Stomach smooth muscle (tissue), 2 donors: ENCODE results near the gene CLCF1.

ENCODE experiments used
- H3K27ac ChIP-seq: one replicate; pipeline ENCODE4 v1.7.0; 2013; ENCODE audit warnings: mild to moderate bottlenecking, low read length, inconsistent platforms
- H3K27me3 ChIP-seq, 2 donors: one replicate each; pipeline ENCODE4 v1.7.0; 2013; ENCODE audit warnings: low read length in 2 of 2; ENCODE audit not compliant: insufficient read depth in 2 of 2, control insufficient read depth in 1 of 2
- H3K36me3 ChIP-seq, 2 donors: one replicate each; pipeline ENCODE4 v1.7.0; 2013; ENCODE audit warnings: low read length in 2 of 2; ENCODE audit not compliant: control insufficient read depth in 2 of 2, insufficient read depth in 2 of 2
- H3K4me1 ChIP-seq: one replicate; pipeline ENCODE4 v1.7.0; 2013; ENCODE audit warnings: low read length; ENCODE audit not compliant: control insufficient read depth, insufficient read depth
- H3K4me3 ChIP-seq, 2 donors: one replicate each; pipeline ENCODE4 v1.7.0; 2013; ENCODE audit warnings: low read length in 2 of 2
- H3K9ac ChIP-seq, 2 donors: one replicate each; pipeline ENCODE4 v1.7.0; 2013; ENCODE audit warnings: low read length in 2 of 2, mild to moderate bottlenecking in 1 of 2
- H3K9me3 ChIP-seq, 2 donors: one replicate each; pipeline ENCODE4 v1.7.0; 2013; ENCODE audit warnings: low read length in 2 of 2; ENCODE audit not compliant: control insufficient read depth in 2 of 2
- donor health status: healthy.
- donor health status: Pancreatic carcinoma.

Gene CLCF1

DNA sequence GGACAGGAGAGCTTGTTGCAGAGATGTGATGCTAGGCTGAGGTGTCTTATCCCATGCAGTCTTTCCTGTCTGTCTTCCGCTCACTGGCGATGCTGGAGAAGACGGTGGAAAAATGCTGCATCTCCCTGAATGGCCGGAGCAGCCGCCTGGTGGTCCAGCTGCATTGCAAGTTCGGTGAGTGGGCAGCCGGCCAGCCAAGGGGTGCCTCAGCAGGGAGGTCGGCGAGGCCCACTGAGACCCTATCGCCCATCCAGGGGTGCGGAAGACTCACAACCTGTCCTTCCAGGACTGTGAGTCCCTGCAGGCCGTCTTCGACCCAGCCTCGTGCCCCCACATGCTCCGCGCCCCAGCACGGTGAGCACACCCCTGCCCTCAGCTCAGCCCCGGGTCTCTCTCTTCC lies 20.0 kb upstream of the CLCF1 start:
- H3K4me3 ChIP-seq, result no peak overlapping the region
- H3K4me1 ChIP-seq, result peaks cover 16% of the 10 kb centered on the region
- H3K27me3 ChIP-seq, result no peaks in the 10 kb centered on the region
- H3K9me3 ChIP-seq, result no peaks in the 10 kb centered on the region
- H3K36me3 ChIP-seq, result peaks cover 10 to 12% of the 10 kb centered on the region in 2 donors
- no peak overlapping the region for H3K27ac ChIP-seq
- no peak overlapping the region for H3K9ac ChIP-seq

DNA sequence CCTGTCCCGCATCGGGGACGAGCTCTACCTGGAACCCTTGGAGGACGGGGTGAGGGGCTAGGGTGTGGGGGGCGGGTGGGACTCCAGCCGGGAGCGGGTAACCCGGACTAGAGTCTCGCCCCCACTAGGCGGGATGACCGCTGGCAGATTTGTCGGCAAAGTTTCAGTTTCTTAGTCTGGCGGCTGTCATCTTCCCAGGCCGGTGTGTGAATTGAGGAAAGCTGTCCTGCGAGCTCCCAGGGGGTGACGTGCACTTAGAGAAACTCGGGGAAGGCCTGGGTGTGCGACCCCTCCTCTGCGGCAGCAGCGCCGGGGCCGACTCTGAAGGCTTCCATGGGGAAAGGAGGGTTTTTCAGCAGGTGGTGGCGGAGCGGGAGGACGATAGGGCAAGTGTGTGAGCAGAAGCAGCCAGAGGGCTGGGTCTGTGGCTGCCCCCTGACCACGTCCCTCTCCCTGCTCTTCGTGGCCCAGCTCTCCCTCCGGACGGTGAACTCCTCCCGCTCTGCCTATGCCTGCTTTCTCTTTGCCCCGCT lies 18.9 kb upstream of the CLCF1 start:
- H3K4me3 ChIP-seq, result peak overlapping the region; percentile 94 to 98
- peaks cover 16% of the 10 kb centered on the region for H3K4me1 ChIP-seq
- H3K9ac ChIP-seq, result peak overlapping the region; percentile 73 to 88
- peaks cover 0 to under 1% of the 10 kb centered on the region in 2 donors for H3K36me3 ChIP-seq
- no peaks in the 10 kb centered on the region for H3K27me3 ChIP-seq
- H3K9me3 ChIP-seq, result no peaks in the 10 kb centered on the region
- H3K27ac ChIP-seq, result peak overlapping the region; percentile 71

DNA sequence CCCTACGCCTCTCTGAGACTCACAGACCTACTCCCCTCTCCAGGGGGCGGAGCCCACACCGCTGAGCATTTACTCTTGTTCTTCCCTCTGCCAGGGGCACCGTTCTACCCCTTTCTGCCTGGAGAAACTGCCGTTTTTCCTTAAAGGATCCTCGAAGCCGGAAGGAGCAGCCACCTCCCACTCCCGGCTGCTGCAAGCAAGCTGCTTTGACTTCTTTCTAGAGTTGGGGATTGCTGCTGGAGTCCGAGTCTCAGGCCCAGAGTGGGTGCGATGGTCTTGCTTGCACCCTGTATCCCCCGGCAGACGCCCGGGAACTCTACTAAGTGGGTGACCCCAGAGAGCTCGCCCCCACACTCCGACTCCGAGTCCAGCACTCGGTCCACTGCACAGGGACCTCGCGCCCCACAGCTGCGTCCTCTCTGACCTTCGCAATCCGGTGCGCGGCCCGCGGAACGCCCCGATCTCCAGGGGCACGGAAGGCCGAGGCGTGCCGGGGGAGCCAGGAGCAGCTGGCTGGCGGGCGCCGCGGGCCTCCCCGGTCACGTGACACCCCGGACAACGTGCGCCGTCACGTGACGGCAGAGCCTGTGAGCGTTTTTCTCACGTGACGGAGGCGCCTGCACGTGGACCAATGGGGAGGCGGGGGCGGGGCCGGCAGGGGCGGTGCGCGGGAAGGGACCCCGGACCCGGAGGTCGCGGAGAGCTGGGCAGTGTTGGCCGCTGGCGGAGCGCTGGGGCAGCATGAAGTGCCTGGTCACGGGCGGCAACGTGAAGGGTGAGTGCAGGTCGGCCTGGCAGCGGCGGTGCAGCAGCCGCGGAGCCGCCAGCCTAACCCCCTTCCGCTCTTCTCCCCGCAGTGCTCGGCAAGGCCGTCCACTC lies 18.1 kb upstream of the CLCF1 start, which contains the start of gene RAD9A:
RAD9A (plus strand) TSS at position 683 of the 879 bp plus-strand sequence; CDS start at position 742, 59 bp downstream.
- Histone ChIP-seq H3K9me3 (no peaks in the 10 kb centered on the region), H3K27me3 (no peaks in the 10 kb centered on the region), H3K4me3 (peak within 1 kb of the TSS; percentile 94 to 98), H3K4me1 (peaks cover 16% of the 10 kb centered on the region), H3K27ac (peak within 1 kb of the TSS; percentile 71), H3K36me3 (no peaks in the 10 kb centered on the region), H3K9ac (peak within 1 kb of the TSS; percentile 88 to 90)

DNA sequence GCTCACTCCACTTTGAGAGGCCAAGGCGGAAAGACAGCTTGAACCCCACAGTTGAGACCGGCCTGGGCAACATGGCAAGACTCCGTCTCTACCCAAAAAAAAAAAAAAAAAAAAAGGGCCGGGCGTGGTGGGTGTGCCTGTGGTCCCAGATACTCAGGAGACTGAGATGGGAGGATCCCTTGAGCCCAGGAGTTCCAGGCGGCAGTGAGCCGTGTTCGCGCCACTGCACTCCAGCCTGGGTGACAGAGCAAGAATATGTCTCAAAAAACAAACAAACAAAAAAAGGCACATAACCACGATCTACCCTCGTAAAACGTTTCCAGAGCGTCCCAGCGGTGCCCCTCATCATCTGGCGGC lies 17.5 kb upstream of the CLCF1 start:
- Histone ChIP-seq H3K27me3 (no peaks in the 10 kb centered on the region), H3K36me3 (no peaks in the 10 kb centered on the region), H3K4me3 (peak overlapping the region; percentile 94 to 98), H3K9ac (peak overlapping the region; percentile 88 to 90), H3K4me1 (peaks cover 16% of the 10 kb centered on the region), H3K9me3 (no peaks in the 10 kb centered on the region), H3K27ac (peak overlapping the region; percentile 71)

DNA sequence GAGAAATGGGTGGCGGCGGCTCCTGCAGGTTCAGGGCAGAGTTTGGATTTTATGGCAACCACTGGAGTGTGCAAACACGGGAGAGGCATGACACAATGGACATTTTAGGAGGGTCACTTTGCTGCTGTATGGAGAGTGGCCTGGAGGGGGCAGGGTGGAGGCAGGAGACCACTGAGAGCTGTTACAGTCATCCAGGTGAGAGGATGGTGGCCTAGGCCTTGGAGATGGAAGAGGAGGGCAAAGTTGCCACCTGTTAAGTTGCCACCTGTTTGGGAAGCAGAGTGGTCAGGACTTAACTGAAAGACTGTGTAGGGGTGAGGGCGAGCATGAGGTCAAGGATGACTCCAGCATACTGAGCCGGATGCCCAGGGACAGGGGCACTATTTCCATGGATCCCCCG lies 16.1 kb upstream of the CLCF1 start:
- peaks cover 26% of the 10 kb centered on the region for H3K4me1 ChIP-seq
- H3K36me3 ChIP-seq, result no peaks in the 10 kb centered on the region
- H3K27me3 ChIP-seq, result no peaks in the 10 kb centered on the region
- no peak overlapping the region for H3K4me3 ChIP-seq
- H3K9ac ChIP-seq, result no peak overlapping the region
- no peak overlapping the region for H3K27ac ChIP-seq
- H3K9me3 ChIP-seq, result no peaks in the 10 kb centered on the region

DNA sequence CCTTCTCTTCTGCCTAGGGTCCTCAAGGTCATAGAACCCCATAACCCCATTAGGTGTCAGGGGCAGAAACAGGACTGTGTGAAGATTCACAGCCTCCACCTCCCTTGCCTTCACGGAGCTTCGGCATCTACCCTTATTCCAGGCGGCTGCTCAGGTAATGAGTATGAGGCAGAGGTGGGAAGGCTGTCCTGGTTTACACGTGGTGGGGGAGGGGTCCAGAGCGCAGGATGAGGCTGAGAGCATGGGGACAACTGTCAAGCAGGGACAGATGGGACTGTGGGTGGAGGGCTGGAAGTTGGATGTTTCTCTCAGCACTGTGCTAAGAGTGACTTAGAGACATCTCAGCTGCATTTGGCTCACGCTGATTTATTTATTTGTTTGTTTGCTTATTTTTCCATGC lies 14.1 kb upstream of the CLCF1 start:
- Histone ChIP-seq H3K27ac (no peak overlapping the region), H3K4me3 (no peak overlapping the region), H3K4me1 (peaks cover 29% of the 10 kb centered on the region)

DNA sequence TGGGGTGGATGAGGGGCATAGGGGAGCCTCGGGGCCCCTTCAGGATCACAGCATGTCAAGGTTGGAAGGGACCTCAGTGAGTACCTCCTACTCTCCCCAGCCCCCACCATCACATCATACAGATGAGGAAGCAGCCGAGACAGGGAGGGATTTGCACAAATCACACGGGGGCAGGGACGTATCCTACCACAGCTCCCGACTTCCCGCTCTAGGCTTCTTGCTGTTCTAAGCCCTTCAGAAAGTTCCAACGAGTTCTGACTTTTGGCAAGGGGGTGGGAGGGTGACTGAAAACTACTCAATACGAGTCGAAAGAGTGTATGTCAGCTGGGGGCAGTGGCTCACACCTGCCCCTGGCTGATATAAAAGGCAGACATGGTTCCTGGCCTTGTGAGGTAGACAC lies 13.7 kb upstream of the CLCF1 start:
- Histone ChIP-seq H3K9me3 (no peaks in the 10 kb centered on the region), H3K4me3 (no peak overlapping the region), H3K27ac (no peak overlapping the region), H3K27me3 (no peaks in the 10 kb centered on the region), H3K9ac (peak overlapping the region in 1 of 2 donors; percentile 22), H3K36me3 (no peaks in the 10 kb centered on the region), H3K4me1 (peaks cover 28% of the 10 kb centered on the region)

More for the DNA sequence above, 14.1 kb upstream of the CLCF1 start:
- no peaks in the 10 kb centered on the region for H3K27me3 ChIP-seq
- H3K36me3 ChIP-seq, result no peaks in the 10 kb centered on the region
- H3K9me3 ChIP-seq, result no peaks in the 10 kb centered on the region
- no peak overlapping the region for H3K9ac ChIP-seq

DNA sequence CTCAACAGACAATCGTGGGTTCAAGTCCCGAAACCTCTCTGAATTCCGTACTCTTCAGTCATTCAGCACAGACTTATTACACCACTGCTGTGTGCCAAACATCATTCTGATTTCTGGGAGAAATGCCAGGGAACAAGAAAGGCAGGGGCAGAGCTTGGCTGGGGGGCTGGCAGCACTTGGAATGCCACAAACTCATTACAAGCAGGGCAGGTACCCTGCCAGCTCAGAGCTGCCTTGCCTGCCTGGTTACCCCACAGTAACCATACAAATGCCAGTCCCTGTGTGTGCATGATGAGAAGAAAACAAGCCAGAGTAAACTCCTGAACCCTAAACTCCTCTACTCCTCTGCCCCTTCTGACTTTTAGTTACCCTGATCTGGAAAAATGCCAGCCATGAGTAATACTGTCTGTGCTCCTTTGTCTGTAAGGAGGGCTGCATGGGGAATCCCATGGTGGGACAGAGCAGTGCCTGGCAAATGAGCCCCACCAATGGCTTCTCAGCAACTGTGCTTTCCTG lies 11.5 kb upstream of the CLCF1 start:
- H3K27ac ChIP-seq, result no peak overlapping the region

DNA sequence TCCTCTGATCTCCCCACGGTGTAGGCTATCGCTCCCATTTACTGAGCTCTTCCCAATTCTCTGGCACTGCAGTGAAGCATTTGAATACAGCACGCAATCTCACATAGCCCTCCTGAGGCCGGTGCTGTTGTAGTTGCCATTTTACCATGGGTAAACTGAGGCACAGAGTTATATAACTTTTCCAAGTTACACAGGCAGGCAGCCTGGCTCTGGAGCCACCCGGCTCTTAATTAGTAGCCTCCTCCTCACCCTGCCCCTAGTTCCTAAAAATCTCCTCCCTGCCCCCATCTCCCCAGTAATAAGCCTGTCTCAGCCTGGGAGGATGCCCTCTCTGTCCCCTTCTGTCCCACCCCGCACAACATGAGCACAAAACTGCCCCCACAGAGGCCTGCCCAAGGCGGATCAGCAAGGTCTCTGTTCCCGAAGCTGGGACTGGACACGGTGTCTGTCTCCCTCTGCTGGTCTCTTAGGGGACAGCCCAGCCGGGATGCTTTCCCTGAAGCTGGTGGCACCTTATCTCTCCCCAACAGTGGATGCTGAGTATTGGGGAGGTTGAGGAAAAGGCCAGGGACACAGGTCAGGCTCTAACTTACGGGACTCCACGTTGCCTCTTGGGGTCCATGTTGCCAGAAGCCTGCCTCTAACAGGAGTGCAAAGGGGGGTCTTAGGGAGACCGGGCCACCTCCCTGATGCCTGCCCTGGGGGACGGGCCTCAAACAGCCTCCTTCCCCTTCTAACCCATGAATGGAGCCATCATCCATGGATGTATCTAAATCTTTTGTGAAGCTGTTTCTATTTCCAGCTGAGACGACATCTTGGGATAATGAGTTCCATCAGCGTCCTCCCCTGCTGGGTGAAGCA lies 9.1 kb upstream of the CLCF1 start:
- Histone ChIP-seq H3K27me3 (no peaks in the 10 kb centered on the region), H3K9me3 (no peaks in the 10 kb centered on the region), H3K4me3 (no peak overlapping the region), H3K9ac (no peak overlapping the region), H3K27ac (no peak overlapping the region), H3K4me1 (peaks cover 21% of the 10 kb centered on the region), H3K36me3 (no peaks in the 10 kb centered on the region)

More for the DNA sequence above, 11.5 kb upstream of the CLCF1 start:
- Histone ChIP-seq H3K4me3 (no peak overlapping the region), H3K9me3 (no peaks in the 10 kb centered on the region), H3K36me3 (no peaks in the 10 kb centered on the region), H3K27me3 (no peaks in the 10 kb centered on the region), H3K4me1 (peaks cover 21% of the 10 kb centered on the region), H3K9ac (no peak overlapping the region)

DNA sequence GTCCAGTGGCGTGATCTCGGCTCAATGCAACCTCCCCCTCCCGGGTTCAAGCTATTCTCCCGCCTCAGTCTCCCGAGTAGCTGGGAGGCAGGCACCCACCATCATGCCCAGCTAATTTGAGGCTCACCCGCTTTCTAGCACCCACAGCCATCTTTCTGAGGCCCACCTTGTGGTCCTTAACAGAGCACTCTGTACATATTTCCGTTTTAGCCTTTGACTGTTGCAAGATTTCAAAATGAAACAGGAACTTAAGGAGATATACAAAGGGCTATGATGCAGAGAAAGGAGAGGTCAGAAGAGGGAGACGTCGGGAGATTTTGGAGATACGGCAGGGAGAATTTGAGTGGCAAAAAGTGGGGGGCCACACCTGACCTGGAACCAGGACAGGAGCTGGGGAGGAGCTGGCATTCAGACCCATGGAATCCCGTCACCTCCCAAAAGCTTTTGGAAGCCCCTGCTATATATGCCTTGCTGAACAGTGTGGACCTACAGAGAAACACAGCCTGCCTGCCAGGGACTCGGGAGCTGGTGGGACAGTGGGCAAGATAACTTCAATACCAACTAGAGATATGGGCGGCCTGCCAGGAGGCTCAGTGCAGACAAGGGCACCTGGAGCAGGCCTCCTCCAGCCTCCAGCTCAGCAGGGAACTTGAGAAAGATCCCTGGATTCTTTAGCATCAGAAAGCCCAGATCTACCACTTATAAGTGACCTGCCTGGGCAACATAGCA lies 8.0 kb upstream of the CLCF1 start:
- Histone ChIP-seq H3K9ac (no peak overlapping the region), H3K9me3 (no peaks in the 10 kb centered on the region), H3K27ac (no peak overlapping the region), H3K36me3 (no peaks in the 10 kb centered on the region), H3K4me1 (peaks cover 21% of the 10 kb centered on the region), H3K4me3 (no peak overlapping the region), H3K27me3 (no peaks in the 10 kb centered on the region)
